ENCODE data around the gene HCFC1R1. TPM values are rescaled to one million over a fixed set of nuclear protein-coding genes. Genes with fewer than 3 reads are reported as not detected.
"Not testable (repeated sequence)": the region's sequence is repeated elsewhere in the genome, so short reads cannot be mapped to it uniquely, and the experiment has no call there.

Gene HCFC1R1
- total and polyA plus RNA-seq, 2 experiments from 2014 or later = 30.2 to 192 TPM

DNA sequence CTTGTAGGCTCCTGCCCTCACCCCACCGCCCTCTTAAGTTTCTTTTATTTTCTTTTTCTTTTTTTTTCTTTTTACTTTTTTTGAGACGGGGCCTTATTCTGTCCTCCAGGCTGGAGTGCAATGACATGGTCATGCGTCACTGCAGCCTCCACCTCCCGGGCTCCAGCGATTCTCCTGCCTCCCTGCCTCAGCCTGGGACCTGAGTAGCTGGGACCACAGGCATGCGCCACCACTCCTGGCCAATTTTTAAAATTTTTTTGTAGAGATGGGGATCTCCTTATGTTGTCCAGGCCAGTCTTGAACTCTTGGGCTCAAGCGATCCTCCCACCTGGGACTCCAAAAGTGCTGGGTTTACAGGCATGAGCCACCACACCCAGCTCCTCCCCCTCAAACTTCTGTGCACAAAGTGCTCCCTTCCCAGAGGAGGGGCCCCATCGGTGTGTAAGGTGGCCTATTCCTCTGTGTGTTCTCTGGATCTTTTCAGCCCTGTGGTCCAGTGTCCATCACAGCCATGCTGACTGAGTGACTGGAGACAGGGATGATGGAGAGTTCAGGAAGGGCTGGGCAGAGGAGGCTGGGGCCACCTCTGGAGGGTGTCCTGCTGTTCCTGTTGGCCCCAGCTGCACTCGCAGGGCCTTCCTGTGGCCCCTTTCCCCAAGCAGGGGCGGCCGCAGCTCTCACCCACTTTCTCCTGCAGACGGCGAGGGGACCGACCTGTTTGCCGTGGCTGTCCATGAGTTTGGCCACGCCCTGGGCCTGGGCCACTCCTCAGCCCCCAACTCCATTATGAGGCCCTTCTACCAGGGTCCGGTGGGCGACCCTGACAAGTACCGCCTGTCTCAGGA, 32.8 kb upstream of the HCFC1R1 start:
- Histone ChIP-seq H3K27me3 (ENCODE audit: insufficient read depth) (no peaks in the 10 kb centered on the region; the same call in 1 of the 2 replicates), H4K20me1 (replicated peaks; ENCODE audit: insufficient read depth) (no peaks in the 10 kb centered on the region; the same call in 1 of the 2 replicates), H3K4me2 (no peak overlapping the region), H3K27ac (ENCODE audit: low read depth) (no peak overlapping the region), H3K36me3 (ENCODE audit: insufficient read depth) (no peaks in the 10 kb centered on the region), H3K4me1 (ENCODE audit: insufficient read depth) (peaks cover 10% of the 10 kb centered on the region), H3K4me3 (no peak overlapping the region), H3F3A (replicated peaks; ENCODE audit: low read depth) (peaks cover 15% of the 10 kb centered on the region), H3K79me2 (replicated peaks; ENCODE audit: insufficient read depth) (no peaks in the 10 kb centered on the region; the same call in 1 of the 2 replicates), H3K9me2 (ENCODE audit: insufficient read depth) (no peaks in the 10 kb centered on the region), H2AFZ (no peak overlapping the region)
- no peak overlapping the region for H3K27ac Mint-ChIP-seq
- no peak for DNase-seq (ENCODE audit: low spot score)
- peaks cover 4% of the 10 kb centered on the region; the same call in 2 of the 3 replicates for H3K9me3 Mint-ChIP-seq
- H3K4me1 Mint-ChIP-seq = peaks cover 24% of the 10 kb centered on the region
- peaks cover 28% of the 10 kb centered on the region for H3K36me3 Mint-ChIP-seq (ENCODE audit: low read depth)
- H3K4me3 Mint-ChIP-seq = no peak overlapping the region
- ATAC-seq = no peak
- H3K27me3 Mint-ChIP-seq (ENCODE audit: insufficient read depth, low read depth, poor library complexity) = peaks cover 15% of the 10 kb centered on the region
- TF ChIP-seq, protein P1, sequence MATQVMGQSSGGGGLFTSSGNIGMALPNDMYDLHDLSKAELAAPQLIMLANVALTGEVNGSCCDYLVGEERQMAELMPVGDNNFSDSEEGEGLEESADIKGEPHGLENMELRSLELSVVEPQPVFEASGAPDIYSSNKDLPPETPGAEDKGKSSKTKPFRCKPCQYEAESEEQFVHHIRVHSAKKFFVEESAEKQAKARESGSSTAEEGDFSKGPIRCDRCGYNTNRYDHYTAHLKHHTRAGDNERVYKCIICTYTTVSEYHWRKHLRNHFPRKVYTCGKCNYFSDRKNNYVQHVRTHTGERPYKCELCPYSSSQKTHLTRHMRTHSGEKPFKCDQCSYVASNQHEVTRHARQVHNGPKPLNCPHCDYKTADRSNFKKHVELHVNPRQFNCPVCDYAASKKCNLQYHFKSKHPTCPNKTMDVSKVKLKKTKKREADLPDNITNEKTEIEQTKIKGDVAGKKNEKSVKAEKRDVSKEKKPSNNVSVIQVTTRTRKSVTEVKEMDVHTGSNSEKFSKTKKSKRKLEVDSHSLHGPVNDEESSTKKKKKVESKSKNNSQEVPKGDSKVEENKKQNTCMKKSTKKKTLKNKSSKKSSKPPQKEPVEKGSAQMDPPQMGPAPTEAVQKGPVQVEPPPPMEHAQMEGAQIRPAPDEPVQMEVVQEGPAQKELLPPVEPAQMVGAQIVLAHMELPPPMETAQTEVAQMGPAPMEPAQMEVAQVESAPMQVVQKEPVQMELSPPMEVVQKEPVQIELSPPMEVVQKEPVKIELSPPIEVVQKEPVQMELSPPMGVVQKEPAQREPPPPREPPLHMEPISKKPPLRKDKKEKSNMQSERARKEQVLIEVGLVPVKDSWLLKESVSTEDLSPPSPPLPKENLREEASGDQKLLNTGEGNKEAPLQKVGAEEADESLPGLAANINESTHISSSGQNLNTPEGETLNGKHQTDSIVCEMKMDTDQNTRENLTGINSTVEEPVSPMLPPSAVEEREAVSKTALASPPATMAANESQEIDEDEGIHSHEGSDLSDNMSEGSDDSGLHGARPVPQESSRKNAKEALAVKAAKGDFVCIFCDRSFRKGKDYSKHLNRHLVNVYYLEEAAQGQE (IDR thresholded peaks at IDR 0.05; ENCODE audit: unreplicated experiment) = no peak
- TF ChIP-seq ZNF331 (CRISPR knock-in tag; IDR thresholded peaks at IDR 0.05; ENCODE audit: low read depth) = no peak
- TF ChIP-seq JUNB (IDR thresholded peaks at IDR 0.05; ENCODE audit: unreplicated experiment) = no peak

DNA sequence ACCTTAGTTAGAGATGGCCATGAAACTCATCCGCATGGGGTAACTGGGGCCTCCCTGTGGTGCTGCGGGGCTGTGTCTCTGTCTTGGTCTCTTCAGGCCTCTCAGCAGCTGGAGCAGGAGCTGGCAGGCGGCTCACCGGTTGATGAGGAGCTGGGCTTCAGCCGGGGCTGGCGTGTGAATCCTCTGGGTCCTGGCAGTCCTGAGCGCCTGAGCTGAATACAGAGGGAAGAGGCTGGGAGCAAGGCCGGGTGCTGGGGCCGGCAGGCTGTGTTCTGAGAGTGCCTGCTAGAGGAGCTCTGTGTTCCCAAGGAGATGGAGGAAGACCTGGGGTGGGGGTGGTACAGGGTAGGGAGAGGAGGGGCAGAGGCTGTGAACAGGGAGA, 32.0 kb upstream of the HCFC1R1 start:
- not testable (repeated sequence) for H3K9me3 Mint-ChIP-seq; H3K27me3 ChIP-seq (ENCODE audit: insufficient read depth); H3K4me3 ChIP-seq; H4K20me1 ChIP-seq (replicated peaks; ENCODE audit: insufficient read depth); H3K27ac Mint-ChIP-seq; H3K4me3 Mint-ChIP-seq; H3K36me3 ChIP-seq (ENCODE audit: insufficient read depth); H3K27ac ChIP-seq (ENCODE audit: low read depth); ATAC-seq; H3K79me2 ChIP-seq (replicated peaks; ENCODE audit: insufficient read depth); H3K4me1 ChIP-seq (ENCODE audit: insufficient read depth); H2AFZ ChIP-seq; H3K9me2 ChIP-seq (ENCODE audit: insufficient read depth)
- H3K4me2 ChIP-seq = 0 out of 2 replicates have a peak overlapping the region, but pooled peaks have one; percentile 14
- Mint-ChIP-seq H3K4me1 (peaks cover 29% of the 10 kb centered on the region), H3K36me3 (ENCODE audit: low read depth) (peaks cover 37% of the 10 kb centered on the region), H3K27me3 (ENCODE audit: insufficient read depth, low read depth, poor library complexity) (peaks cover 15% of the 10 kb centered on the region)
- peaks cover 15% of the 10 kb centered on the region for H3F3A ChIP-seq (replicated peaks; ENCODE audit: low read depth)
- DNase-seq (ENCODE audit: low spot score) = peak; percentile 38

Measured in GM23338 (cell line).